ENCODE measurements around the gene EI24.

EI24 gene

DNA sequence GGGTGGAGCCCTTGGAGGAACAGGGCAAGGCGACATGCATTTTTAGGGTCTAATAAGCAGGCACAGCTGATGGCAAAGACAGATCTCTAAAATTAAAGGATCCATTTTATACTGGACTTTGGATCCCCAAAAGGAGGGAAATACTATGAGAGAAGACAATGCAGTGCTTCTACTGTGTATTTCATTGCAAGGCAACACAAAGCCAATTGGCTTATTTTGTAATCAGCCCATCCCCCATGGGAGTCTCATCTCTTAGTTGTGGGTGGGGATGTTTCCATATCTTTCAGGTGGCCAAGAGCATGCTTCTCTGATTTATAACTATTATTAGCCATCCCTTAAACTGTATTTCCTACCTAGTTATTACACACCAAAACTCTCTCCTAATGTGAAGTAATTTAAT, 18.5 kb upstream of the EI24 start:
- no peak for DNase-seq (ENCODE audit: low read depth)
- TF ChIP-seq, protein P1, sequence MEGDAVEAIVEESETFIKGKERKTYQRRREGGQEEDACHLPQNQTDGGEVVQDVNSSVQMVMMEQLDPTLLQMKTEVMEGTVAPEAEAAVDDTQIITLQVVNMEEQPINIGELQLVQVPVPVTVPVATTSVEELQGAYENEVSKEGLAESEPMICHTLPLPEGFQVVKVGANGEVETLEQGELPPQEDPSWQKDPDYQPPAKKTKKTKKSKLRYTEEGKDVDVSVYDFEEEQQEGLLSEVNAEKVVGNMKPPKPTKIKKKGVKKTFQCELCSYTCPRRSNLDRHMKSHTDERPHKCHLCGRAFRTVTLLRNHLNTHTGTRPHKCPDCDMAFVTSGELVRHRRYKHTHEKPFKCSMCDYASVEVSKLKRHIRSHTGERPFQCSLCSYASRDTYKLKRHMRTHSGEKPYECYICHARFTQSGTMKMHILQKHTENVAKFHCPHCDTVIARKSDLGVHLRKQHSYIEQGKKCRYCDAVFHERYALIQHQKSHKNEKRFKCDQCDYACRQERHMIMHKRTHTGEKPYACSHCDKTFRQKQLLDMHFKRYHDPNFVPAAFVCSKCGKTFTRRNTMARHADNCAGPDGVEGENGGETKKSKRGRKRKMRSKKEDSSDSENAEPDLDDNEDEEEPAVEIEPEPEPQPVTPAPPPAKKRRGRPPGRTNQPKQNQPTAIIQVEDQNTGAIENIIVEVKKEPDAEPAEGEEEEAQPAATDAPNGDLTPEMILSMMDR (IDR thresholded peaks at IDR 0.05; ENCODE audit: control insufficient read depth, extremely low read depth, insufficient read depth), result no peak
- no peak overlapping the region for H3K4me3 ChIP-seq (ENCODE audit: low read depth, low read length)

DNA sequence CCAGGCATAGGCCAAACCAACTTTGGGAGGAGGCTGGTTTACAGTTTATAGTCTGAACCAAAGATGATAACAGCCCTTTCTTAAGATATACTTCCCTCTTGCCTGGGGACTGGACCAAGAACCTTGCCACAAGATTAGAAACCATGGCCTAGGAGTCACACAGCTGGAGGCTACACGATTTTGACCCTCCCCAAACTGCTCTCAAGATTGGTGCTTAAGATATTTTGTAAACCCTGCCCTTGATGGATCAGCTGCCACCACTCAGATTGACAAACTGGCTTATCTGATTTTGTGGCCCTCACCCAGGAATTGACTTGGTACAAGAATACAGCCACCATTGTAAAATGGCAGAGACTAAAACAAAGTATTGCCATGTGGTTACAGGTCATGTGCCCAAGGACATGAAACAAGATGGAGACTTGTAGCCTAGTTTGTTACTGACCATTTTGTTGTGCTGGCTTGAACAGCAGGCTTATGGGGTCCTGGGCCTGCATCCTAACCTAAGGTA, 17.4 kb upstream of the EI24 start:
- no peak overlapping the region for H3K4me3 ChIP-seq (ENCODE audit: low read depth, low read length)
- DNase-seq (ENCODE audit: low read depth), result no peak
- TF ChIP-seq, protein P1 (IDR thresholded peaks at IDR 0.05; ENCODE audit: control insufficient read depth, extremely low read depth, insufficient read depth), result no peak

DNA sequence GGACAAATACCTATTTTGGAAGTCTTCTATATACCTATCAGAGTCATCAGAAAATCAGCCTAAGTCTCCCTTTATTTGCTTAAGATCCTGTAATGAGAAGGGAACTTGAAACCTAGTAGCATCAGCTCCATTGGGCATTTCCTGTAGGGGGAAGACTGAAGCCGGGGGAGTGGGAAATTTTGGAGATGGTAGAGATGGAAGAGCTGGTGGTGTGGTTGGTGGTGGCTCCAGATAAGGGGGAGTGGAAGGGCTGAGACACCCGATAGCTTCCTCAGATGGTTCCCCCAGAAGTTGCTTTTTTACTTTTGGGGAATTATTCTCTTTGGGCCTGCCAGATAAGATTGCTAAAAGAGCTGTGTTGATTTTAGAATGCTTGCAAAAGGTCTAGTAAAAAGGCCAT, 16.4 kb upstream of the EI24 start:
- TF ChIP-seq, protein P1 (IDR thresholded peaks at IDR 0.05; ENCODE audit: control insufficient read depth, extremely low read depth, insufficient read depth), result no peak
- no peak for DNase-seq (ENCODE audit: low read depth)
- H3K4me3 ChIP-seq (ENCODE audit: low read depth, low read length), result no peak overlapping the region

DNA sequence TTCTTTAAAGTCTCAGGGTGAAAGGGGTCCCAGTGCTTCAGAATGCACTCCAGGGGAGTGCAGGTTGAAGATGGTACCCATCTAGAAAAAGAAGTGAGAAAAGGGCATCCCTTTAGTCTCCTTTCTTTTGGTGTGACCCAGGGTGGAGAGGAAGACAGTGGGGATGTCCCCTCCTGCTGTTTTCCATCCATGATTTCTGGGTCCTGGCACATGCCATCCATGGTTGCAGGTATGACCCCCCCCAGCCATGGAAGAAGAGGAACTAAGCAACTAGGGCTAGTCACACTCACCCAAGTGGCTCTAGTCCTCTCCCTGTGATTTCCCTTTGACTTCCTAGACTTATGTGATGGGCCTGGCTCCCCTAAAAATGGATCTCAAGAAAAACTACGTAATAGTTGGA, 15.9 kb upstream of the EI24 start:
- no peak for DNase-seq (ENCODE audit: low read depth)
- no peak overlapping the region for H3K4me3 ChIP-seq (ENCODE audit: low read depth, low read length)
- TF ChIP-seq, protein P1 (IDR thresholded peaks at IDR 0.05; ENCODE audit: control insufficient read depth, extremely low read depth, insufficient read depth), result no peak

DNA sequence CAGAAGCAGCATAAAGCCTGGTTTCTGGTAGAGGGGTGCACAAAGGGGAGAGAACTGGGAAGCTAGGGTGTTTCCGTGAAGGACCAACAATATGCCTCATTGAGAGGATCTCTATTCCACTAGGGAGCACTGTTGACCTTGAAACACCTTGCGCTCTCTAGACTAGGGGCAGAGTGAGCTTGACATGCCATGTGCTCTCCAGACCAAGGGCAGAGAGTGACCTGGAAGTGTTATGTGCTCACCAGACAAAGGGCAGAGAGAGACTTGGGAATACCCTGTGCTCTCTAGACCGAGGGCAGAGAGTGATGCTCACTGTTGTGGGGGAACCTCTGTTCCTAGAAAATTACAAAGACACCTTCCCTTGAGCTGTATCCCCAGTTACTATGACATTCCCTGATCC, 15.2 kb upstream of the EI24 start:
- TF ChIP-seq, protein P1 (IDR thresholded peaks at IDR 0.05; ENCODE audit: control insufficient read depth, extremely low read depth, insufficient read depth), result no peak
- no peak for DNase-seq (ENCODE audit: low read depth)
- H3K4me3 ChIP-seq (ENCODE audit: low read depth, low read length), result no peak overlapping the region

DNA sequence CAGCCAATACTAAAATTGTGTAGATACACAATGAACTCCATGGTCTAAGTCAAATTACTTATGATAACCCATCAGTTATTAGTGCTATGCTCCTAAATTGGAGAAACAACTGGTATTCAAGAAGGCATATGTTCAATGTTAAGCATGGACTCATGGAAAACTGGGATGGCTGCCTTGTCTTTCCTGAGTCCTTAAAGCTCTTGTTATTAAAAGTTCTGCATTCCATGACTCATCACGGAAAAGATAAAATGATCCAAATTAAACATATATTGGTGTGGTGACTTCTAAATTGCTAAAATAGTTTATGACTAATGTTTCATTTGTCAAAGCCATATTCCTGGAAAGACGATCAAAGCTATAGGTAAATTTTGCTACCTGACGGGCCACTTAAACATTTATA, 9.4 kb upstream of the EI24 start:
- TF ChIP-seq, protein P1 (IDR thresholded peaks at IDR 0.05; ENCODE audit: control insufficient read depth, extremely low read depth, insufficient read depth), result no peak
- H3K4me3 ChIP-seq (ENCODE audit: low read depth, low read length), result no peak overlapping the region
- DNase-seq (ENCODE audit: low read depth), result no peak

DNA sequence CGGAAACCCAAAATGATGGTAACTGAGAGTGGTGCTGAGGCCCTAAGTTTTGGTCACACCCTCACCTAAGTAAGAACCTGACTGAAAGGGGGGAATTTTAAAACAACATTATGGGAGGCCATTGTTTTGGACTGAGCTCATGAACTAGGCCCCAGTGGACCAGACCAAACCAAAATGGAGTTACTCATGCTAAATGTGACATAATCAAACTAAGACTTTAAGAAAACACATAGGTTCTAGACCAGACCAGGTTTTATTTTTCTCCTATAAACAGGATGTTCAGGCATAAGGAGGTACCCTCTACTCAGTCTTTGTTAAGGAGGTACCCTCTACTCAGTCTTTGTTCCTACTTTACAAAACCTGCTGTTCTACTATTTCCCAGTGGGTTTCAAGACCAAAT, 7.4 kb upstream of the EI24 start:
- H3K4me3 ChIP-seq (ENCODE audit: low read depth, low read length), result no peak overlapping the region
- no peak for DNase-seq (ENCODE audit: low read depth)
- TF ChIP-seq, protein P1 (IDR thresholded peaks at IDR 0.05; ENCODE audit: control insufficient read depth, extremely low read depth, insufficient read depth), result no peak
